ENCODE results near the gene CD68. TPM values are rescaled to one million over a fixed set of nuclear protein-coding genes. Genes with fewer than 3 reads are reported as not detected.
A peak's percentile ranks its signal among the peaks of the same experiment; 100 is the strongest.

CD68 gene
- total RNA-seq, 4 donors from 2014 or later, result 3.8 to 102 (median 35.1) TPM

DNA sequence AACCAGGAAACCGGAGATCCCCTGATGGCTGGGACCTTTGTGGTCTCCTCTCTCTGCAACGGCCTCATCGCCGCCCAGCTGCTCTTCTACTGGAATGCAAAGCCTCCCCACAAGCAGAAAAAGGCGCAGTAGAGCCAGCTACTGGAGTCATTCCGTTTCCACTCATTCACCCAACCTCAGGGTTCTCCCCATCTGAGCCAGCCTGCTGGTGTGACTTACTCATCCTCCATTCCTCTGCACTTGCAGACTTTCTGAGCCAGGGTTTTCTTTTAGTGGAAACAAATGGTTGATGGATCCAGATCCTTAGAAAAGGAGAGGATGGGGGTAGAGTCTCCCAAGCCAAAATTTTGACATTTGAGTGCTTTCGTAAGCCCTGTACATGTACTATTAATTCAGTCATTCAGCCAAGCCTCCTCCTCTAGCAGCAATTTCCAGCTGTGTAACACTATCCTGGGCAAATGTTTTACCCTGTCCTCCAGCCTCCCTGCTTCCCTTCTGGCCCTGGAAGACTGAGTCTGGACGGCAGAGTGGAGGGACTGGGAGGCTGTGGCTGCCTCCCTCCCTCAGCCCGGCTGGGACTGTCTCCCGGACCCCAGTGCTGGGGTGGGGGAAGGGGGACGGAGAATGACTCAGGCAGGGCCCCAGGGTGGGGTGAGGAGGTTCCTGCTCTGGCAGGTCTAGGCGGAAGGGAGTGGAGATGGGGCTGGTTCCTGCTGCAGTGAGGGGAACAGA lies 8.1 kb downstream of the CD68 start:
- WGBS, 2 donors (ENCODE audit: low coverage in 1 of 2), result 67 to 88% methylated on average over 6 to 12 of the region's 12 CpGs
- Histone ChIP-seq H3K4me1 (peaks cover 14 to 49% (median 35%) of the 10 kb centered on the region in 4 donors), H3K27ac (peak overlapping the region; percentile 66 to 83 (median 76)), H3K27me3 (no peaks in the 10 kb centered on the region), H3K4me3 (no peak overlapping the region), H3K9me3 (no peaks in the 10 kb centered on the region), H3K36me3 (peaks cover 0 to 17% (median 6%) of the 10 kb centered on the region in 4 donors)
- in situ Hi-C loops (cut with MboI; ENCODE audit: low pct_ligation_motif_present in 1 of 4, low pct_unique_long_range_greater_than_20kb in 1 of 4, low sequenced_read_pairs in 3 of 4), result no loop called here
- no peak for DNase-seq
- no peak for TF ChIP-seq EP300 (IDR thresholded peaks at IDR 0.05; ENCODE audit: low read depth)
- intact Hi-C loops (cut with DNase I; ENCODE audit: low total_unique reads), result loop anchor here (10.0 kb wide), 1 partner anchor 543 kb away; the partner anchor contains the start of gene SLC16A11

DNA sequence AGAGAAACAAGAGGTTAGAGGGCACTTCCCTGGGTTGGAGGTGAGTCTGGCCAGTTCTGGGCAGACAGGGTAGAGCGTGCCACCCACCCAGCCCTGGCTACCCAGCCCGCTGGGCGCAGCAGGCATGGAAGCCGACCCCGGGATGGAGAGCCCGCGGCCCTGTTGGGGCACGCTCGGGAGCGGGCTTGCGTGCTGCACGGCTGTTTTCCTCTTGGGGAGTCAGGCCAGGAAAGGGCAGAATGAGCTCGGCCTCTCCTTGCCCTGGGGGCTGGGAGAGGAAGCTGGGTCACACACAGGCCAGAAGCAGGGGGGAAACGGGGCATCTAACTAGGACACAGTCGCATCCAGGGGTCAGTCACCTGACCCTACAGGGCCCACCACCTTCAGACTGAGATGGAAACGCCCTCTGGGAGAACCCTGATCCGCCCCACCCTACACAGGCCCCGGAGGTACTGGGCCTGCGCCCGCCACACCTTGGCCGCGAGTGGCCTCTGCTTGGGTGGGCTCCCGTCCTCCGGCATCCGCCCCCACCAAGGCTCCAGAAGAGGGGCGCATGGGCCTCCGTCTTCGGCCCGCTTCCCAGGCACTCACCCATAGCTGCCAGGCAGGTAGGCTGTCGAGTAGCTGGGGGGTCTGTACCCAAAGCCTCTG lies 9.2 kb downstream of the CD68 start:
- WGBS, 2 donors (ENCODE audit: low coverage in 1 of 2), result 40 to 81% methylated on average over 4 to 21 of the region's 30 CpGs
- H3K4me1 ChIP-seq, result peaks cover 7 to 41% (median 27%) of the 10 kb centered on the region in 4 donors
- TF ChIP-seq EP300 (IDR thresholded peaks at IDR 0.05; ENCODE audit: low read depth) (no peak), POLR2AphosphoS5 (IDR thresholded peaks at IDR 0.05) (no peak), POLR2A (IDR thresholded peaks at IDR 0.05) (no peak), CTCF (IDR thresholded peaks at IDR 0.05) (no peak)

GRCh38 chr17:7589204-7589868 lies 9.9 kb downstream of the CD68 start:
- in situ Hi-C loops (cut with MboI; ENCODE audit: low pct_ligation_motif_present in 1 of 4, low pct_unique_long_range_greater_than_20kb in 1 of 4, low sequenced_read_pairs in 3 of 4), result no loop called here
- Histone ChIP-seq H3K27ac (peak overlapping the region; percentile 66 to 83 (median 76)), H3K36me3 (peaks cover 0 to 34% (median 14%) of the 10 kb centered on the region in 4 donors), H3K4me1 (peaks cover 5 to 38% (median 25%) of the 10 kb centered on the region in 4 donors), H3K4me3 (peak overlapping the region; percentile 31 to 45 (median 33)), H3K27me3 (no peaks in the 10 kb centered on the region), H3K9me3 (no peaks in the 10 kb centered on the region)
- DNase-seq, result peak; percentile 81
- TF ChIP-seq POLR2A (IDR thresholded peaks at IDR 0.05) (no peak), EP300 (IDR thresholded peaks at IDR 0.05; ENCODE audit: low read depth) (no peak), POLR2AphosphoS5 (IDR thresholded peaks at IDR 0.05) (peak in 2 of 3 donors; percentile 44 to 53), CTCF (IDR thresholded peaks at IDR 0.05) (peak; percentile 83 to 91 (median 88))
- WGBS, 2 donors (ENCODE audit: low coverage in 1 of 2), result 54 to 60% methylated on average over 3 to 20 of the region's 56 CpGs
- intact Hi-C loops (cut with DNase I; ENCODE audit: low total_unique reads), result loop anchor here (10.0 kb wide), 1 partner anchor 545 kb away; the partner anchor contains the start of gene SLC16A11

More for the DNA sequence above, 9.2 kb downstream of the CD68 start:
- H3K9me3 ChIP-seq, result no peaks in the 10 kb centered on the region
- peaks cover 0 to 28% (median 11%) of the 10 kb centered on the region in 4 donors for H3K36me3 ChIP-seq
- in situ Hi-C loops (cut with MboI; ENCODE audit: low pct_ligation_motif_present in 1 of 4, low pct_unique_long_range_greater_than_20kb in 1 of 4, low sequenced_read_pairs in 3 of 4), result no loop called here
- peak overlapping the region; percentile 31 to 45 (median 33) for H3K4me3 ChIP-seq
- H3K27ac ChIP-seq, result peak overlapping the region; percentile 66 to 83 (median 76)
- no peak for DNase-seq
- no peaks in the 10 kb centered on the region for H3K27me3 ChIP-seq
- intact Hi-C loops (cut with DNase I; ENCODE audit: low total_unique reads), result loop anchor here (10.0 kb wide), 1 partner anchor 544 kb away; the partner anchor contains the start of gene SLC16A11

DNA sequence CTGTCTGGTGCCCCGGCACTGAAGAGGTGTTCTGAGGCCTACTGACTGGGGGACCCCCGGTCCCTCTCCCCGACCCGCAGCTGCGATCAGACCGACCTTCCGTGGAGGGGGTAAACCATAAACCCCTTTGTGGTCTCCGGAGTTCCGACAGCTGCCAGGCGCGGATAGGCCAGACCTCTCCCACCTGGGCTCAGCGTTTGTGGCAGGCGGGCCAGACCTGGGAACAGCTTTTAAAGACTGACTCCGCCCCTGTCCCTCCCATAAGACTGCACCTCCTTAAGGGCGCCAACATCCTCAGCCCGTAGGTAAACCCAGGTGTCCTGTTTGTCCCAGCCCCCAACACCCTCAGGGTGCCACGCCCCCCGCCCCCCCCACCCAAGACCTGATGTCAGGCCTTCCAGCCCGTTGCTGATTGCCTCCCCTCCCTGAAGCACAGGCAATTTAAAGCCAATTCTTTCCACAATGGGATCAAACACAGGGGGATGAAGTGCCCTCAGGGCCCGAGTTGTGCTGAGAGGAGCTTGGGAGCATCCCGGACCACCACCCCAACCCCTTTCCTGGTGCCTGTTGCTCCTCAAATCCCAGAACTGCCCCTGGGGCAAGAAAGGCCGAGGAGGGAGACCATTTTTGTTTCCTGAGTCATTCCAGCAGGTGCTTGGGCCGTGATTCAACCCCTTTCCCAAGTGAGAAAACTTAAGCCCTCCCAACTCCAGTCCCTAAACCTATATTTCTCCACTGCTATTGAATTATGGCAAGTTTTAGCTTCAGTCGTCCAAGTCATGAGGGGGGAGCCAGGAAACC lies 10.7 kb downstream of the CD68 start, which contains the start of gene SOX15:
Gene SOX15, minus strand, starts transcription at position 204 of the 801 bp plus-strand sequence. CDS start 418 bp downstream, outside the sequence.
- Histone ChIP-seq H3K4me1 (peaks cover 0 to 31% (median 18%) of the 10 kb centered on the region in 4 donors), H3K4me3 (peak within 1 kb of the TSS; percentile 31 to 45 (median 33)), H3K27ac (peak within 1 kb of the TSS; percentile 66 to 83 (median 76)), H3K9me3 (no peaks in the 10 kb centered on the region), H3K36me3 (peaks cover 0 to 42% (median 18%) of the 10 kb centered on the region in 4 donors), H3K27me3 (no peaks in the 10 kb centered on the region)
- WGBS, 2 donors (ENCODE audit: low coverage in 1 of 2), result 72% methylated on average over 24 of the region's 24 CpGs; no CpG with 5 or more reads in 1 of the 2 donors
- in situ Hi-C loops (cut with MboI; ENCODE audit: low pct_ligation_motif_present in 1 of 4, low pct_unique_long_range_greater_than_20kb in 1 of 4, low sequenced_read_pairs in 3 of 4) (no loop called here), intact Hi-C loops (cut with DNase I; ENCODE audit: low total_unique reads) (loop anchor here (10.0 kb wide), 1 partner anchor 545 kb away; the partner anchor contains the start of gene SLC16A11)
- no peak for DNase-seq
- no peak for TF ChIP-seq EP300 (IDR thresholded peaks at IDR 0.05; ENCODE audit: low read depth)
- no peak for TF ChIP-seq CTCF (IDR thresholded peaks at IDR 0.05)
- TF ChIP-seq POLR2AphosphoS5 (IDR thresholded peaks at IDR 0.05), result no peak
- no peak for TF ChIP-seq POLR2A (IDR thresholded peaks at IDR 0.05)
